ENCODE measurements around the gene KRTAP10-1. TPM values are rescaled to one million over a fixed set of nuclear protein-coding genes. Genes with fewer than 3 reads are reported as not detected.

KRTAP10-1 gene
- total RNA-seq, 1 donor from 2014 or later = not detected

DNA sequence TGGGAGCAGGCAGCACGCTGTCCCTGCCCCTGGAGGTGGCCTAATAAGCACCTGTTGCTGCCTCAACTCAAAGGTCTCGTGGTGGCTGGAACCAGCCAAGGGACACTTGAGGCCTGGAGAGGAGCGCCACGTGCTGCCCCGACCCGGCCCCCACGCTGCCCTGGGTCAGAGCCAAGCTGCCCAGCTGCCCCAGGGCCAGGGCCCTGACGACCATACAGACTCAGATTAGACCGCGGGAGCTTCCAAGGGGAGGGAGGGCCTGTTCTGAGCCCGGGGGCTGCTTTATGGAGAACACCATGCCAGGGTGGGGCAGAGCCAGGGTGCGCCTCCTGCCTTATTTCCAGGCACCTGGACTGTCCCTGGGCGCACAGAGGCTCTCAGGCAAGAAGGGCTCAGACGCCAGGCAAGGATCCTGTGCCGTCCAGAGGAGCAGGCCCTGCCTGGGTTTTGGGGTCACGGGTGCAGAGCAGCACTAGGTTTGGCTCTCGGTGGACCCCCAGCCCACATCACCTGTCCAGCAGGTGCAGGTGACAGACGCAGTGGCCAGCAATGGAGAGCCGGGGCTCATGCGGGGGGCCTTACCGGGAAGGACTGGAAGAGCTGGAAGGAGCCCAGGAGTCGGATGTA, 18.6 kb downstream of the KRTAP10-1 start:
- DNase-seq (ENCODE audit: low read depth) (no peak), FAIRE-seq (no peak)
- no peak overlapping the region for H3K4me3 ChIP-seq (ENCODE audit: low read depth, low read length)
- no peaks in the 10 kb centered on the region for H3K27me3 ChIP-seq (ENCODE audit: control insufficient read depth, insufficient read depth, low read length)
- TF ChIP-seq, protein P1, sequence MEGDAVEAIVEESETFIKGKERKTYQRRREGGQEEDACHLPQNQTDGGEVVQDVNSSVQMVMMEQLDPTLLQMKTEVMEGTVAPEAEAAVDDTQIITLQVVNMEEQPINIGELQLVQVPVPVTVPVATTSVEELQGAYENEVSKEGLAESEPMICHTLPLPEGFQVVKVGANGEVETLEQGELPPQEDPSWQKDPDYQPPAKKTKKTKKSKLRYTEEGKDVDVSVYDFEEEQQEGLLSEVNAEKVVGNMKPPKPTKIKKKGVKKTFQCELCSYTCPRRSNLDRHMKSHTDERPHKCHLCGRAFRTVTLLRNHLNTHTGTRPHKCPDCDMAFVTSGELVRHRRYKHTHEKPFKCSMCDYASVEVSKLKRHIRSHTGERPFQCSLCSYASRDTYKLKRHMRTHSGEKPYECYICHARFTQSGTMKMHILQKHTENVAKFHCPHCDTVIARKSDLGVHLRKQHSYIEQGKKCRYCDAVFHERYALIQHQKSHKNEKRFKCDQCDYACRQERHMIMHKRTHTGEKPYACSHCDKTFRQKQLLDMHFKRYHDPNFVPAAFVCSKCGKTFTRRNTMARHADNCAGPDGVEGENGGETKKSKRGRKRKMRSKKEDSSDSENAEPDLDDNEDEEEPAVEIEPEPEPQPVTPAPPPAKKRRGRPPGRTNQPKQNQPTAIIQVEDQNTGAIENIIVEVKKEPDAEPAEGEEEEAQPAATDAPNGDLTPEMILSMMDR (IDR thresholded peaks at IDR 0.05; ENCODE audit: insufficient read depth, low read length, severe bottlenecking) = no peak
- no peaks in the 10 kb centered on the region for H3K36me3 ChIP-seq (ENCODE audit: control insufficient read depth, insufficient read depth, low read length)

DNA sequence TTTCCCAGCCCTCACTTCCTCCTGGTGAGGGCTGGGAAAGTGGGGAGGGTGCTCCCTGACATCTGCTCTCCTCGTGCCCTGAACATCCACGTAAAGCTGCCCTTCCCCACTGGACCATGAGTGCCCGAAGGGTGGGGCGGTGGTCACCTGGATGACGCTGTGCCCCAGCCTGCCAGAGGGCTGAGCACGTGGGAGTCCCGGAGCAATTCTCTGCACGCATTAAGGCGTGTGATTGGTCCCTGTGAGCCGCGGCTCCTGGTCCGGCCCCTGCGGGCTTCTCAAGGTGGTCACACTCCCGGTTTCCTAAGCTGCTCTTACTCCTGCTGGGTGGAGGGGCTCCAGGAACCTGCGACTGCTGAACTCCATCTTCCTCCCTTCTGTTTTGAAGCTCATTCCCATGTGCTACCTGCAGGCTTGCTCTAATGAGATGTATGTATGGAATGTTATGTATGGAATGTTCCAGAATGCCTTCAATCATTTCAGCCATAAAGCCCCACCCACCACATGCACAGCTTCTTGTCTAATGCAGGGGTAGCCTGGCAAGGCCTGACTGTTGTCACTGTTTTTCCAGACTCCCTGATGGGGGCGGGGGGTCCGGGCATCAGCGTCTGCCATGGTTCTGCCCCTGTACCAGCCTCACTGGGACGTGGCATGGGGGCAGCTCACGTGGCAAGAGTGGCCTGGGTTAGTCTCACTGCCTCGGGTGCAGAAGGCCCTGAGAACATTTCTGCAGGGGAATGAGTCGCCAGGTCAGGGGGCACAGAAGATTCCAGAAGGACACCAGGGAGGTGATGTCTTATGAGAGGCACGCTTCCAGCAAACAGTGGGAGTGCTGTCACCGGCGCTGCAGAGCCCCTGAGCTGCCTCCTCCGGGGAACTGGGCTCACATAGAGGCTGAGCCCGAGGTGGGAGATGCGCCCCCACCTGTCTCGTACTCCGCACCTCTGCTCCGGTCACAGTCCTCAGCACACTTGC, 19.4 kb downstream of the KRTAP10-1 start:
- Histone ChIP-seq H3K4me3 (ENCODE audit: low read depth, low read length) (no peak overlapping the region), H3K27me3 (ENCODE audit: control insufficient read depth, insufficient read depth, low read length) (no peaks in the 10 kb centered on the region), H3K36me3 (ENCODE audit: control insufficient read depth, insufficient read depth, low read length) (no peaks in the 10 kb centered on the region)
- FAIRE-seq (no peak), DNase-seq (ENCODE audit: low read depth) (no peak)
- TF ChIP-seq, protein P1 (IDR thresholded peaks at IDR 0.05; ENCODE audit: insufficient read depth, low read length, severe bottlenecking) = no peak

DNA sequence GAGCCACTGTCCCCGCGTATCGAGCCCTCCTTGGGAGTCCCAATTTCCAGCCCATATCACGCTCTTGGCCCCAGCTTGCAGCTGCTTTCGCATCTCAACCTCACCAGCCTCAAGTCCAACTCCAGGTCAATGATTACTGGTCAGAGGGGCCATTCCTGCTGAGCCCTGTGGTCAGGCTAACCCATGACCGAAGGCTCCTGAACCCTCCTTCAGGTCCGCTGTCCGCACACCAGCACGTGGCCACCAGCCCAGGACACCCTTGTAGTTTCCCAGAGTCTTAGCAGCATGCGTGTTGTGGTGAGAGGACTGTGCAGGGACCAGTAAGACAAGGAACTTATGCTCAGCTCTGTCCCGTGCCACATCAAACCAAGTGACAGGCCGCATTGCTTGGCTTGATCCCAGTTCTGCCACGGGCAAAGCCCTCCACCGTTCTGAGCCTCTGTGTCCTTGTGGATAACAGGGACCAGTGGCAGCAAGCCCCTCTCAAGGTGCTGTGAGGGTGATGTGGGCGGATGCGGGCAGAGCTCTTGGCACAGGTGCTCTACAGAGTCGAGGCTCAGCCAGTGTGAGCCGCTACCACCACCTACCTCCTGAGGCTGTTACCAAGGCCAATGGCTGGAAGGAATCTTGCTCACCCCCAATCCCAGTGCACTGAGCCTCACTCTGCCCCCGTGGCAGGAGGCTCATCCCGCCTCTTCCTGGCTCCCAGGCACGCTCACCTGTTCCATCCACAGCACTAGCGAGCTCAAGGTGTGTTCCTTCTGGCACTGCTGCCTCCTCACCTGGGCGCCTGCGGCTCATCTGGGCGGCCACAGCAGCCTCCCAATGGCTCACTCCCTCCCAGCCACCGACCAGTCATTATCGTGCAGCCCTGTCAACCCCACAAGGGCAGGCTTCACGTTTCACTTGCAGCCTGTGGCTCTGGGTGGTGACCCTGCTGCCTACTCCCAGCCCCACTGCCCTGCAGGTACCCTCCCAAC, 20.4 kb downstream of the KRTAP10-1 start:
- Histone ChIP-seq H3K36me3 (ENCODE audit: control insufficient read depth, insufficient read depth, low read length) (no peaks in the 10 kb centered on the region), H3K4me3 (ENCODE audit: low read depth, low read length) (no peak overlapping the region), H3K27me3 (ENCODE audit: control insufficient read depth, insufficient read depth, low read length) (no peaks in the 10 kb centered on the region)
- DNase-seq (ENCODE audit: low read depth) = no peak
- no peak for FAIRE-seq
- TF ChIP-seq, protein P1 (IDR thresholded peaks at IDR 0.05; ENCODE audit: insufficient read depth, low read length, severe bottlenecking) = no peak

DNA sequence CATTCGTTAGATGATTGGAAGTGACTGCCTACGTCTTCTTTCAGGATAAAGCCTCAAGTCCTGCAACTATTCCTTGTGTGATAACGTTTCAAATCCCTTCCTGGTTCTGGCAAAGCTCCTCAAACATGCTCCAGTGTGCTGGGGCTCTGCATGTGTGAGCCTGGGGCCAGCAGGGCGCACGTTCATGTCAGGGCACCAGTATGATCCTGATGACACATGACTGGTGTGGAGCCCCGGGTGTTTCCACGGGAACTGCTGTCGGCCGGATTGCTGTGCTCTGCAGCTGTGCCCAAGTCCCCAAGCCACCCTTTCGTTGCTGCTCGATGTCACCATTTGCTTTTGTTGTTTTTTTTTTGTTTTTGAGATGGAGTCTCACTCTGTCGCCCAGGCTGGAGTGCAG, 21.3 kb downstream of the KRTAP10-1 start:
- no peaks in the 10 kb centered on the region for H3K36me3 ChIP-seq (ENCODE audit: control insufficient read depth, insufficient read depth, low read length)
- no peak for FAIRE-seq
- no peak overlapping the region for H3K4me3 ChIP-seq (ENCODE audit: low read depth, low read length)
- TF ChIP-seq, protein P1 (IDR thresholded peaks at IDR 0.05; ENCODE audit: insufficient read depth, low read length, severe bottlenecking) = no peak
- no peaks in the 10 kb centered on the region for H3K27me3 ChIP-seq (ENCODE audit: control insufficient read depth, insufficient read depth, low read length)
- no peak for DNase-seq (ENCODE audit: low read depth)

DNA sequence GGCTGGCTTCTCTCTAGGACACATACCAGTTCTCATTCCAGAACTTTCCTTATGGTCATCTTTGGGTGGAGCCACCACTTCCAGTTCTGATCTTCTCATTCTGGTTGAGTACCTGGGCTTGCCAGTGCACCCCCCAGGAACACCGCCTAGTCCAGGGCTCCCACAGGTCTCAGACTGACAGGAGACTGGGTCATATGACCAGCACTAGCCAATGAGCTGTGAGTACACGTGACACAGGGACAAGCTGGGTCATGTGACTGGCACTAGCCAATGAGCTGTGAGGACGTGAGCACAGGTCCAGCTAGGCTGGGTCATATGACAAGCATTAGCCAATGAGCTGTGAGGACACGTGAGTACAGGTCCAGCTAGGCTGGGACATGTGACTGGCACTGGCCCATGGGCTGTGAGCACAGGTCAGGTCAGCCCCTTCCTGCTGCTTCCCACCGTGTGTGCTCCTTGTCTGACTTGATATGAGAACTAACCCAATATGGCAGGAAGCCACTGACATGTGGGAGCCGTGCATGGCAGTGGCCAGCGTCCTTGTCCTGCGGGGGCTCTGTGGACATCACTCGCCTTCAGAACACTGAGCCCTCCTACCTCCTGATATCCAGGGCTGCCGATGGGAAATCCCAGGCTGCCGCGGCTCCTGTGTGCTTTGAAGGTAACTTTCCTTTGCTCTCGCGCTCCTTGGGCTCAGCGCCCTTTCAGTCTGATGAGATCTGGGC, 22.7 kb downstream of the KRTAP10-1 start:
- Histone ChIP-seq H3K36me3 (ENCODE audit: control insufficient read depth, insufficient read depth, low read length) (no peaks in the 10 kb centered on the region), H3K27me3 (ENCODE audit: control insufficient read depth, insufficient read depth, low read length) (no peaks in the 10 kb centered on the region), H3K4me3 (ENCODE audit: low read depth, low read length) (no peak overlapping the region)
- TF ChIP-seq, protein P1 (IDR thresholded peaks at IDR 0.05; ENCODE audit: insufficient read depth, low read length, severe bottlenecking) = no peak
- peak; percentile 60 for FAIRE-seq
- DNase-seq (ENCODE audit: low read depth) = no peak
